SK-N-SH (cell line): ENCODE results near the gene ZNF774.

ENCODE experiments used
- EZH2phosphoT487 ChIP-seq: fragments of 200-600 bp; sonication (generic); IDR thresholded peaks from 2 replicates; pipeline ENCODE4 v1.6.1; 2017; ENCODE audit warnings: low read depth, mixed run types, mild to moderate bottlenecking, antibody characterized with exemption, moderate library complexity, borderline replicate concordance
- GABPA ChIP-seq: IDR thresholded peaks from 2 replicates; pipeline ENCODE4 v1.4.0; 2012; ENCODE audit warnings: low read depth, mild to moderate bottlenecking
- POLR2AphosphoS5 ChIP-seq: IDR thresholded peaks from 2 replicates; pipeline ENCODE4 v1.6.1; 2012; ENCODE audit warnings: low read depth, low read length
- YY1 ChIP-seq: IDR thresholded peaks from 2 replicates; pipeline ENCODE4 v1.4.0; 2012; ENCODE audit warnings: low read depth, mild to moderate bottlenecking
- TF ChIP-seq, protein P1 (sequence below): fragments of 200-600 bp; sonication (generic); IDR thresholded peaks from 2 replicates; pipeline ENCODE4 v1.6.1; 2017; ENCODE audit warnings: antibody characterized with exemption, mild to moderate bottlenecking, moderate library complexity

DNA sequence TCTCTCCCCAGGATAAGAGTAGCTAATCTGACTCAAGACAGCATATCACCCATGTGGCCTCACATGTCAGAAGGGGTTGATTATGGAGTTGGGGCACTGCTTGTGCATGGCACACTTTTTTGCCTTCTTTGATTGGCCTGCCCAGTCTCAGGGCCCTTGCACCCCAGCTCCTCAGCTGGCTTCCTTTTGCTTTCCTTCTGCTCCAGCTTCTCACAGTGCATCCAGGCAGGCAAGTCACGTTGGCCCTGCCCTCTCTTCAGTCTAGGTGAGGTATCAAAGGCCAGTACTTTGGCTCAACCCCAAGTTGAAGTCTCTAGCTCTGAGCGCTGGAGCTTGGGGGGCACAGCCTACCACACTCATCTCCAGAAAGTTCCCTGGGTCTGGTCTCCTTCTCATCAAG lies 44.4 kb upstream of the ZNF774 start:
- TF ChIP-seq YY1 (no peak), POLR2AphosphoS5 (no peak), GABPA (no peak), EZH2phosphoT487 (no peak)
- TF ChIP-seq, protein P1, sequence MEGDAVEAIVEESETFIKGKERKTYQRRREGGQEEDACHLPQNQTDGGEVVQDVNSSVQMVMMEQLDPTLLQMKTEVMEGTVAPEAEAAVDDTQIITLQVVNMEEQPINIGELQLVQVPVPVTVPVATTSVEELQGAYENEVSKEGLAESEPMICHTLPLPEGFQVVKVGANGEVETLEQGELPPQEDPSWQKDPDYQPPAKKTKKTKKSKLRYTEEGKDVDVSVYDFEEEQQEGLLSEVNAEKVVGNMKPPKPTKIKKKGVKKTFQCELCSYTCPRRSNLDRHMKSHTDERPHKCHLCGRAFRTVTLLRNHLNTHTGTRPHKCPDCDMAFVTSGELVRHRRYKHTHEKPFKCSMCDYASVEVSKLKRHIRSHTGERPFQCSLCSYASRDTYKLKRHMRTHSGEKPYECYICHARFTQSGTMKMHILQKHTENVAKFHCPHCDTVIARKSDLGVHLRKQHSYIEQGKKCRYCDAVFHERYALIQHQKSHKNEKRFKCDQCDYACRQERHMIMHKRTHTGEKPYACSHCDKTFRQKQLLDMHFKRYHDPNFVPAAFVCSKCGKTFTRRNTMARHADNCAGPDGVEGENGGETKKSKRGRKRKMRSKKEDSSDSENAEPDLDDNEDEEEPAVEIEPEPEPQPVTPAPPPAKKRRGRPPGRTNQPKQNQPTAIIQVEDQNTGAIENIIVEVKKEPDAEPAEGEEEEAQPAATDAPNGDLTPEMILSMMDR, result no peak
